ENCODE data around the gene DPH3.

GRCh38 chr3:16311960-16312451, 47.3 kb upstream of the DPH3 start:
- TF ChIP-seq CTCF (IDR thresholded peaks at IDR 0.05): no peak
- TF ChIP-seq POLR2A (IDR thresholded peaks at IDR 0.05): no peak
- no peak for TF ChIP-seq POLR2AphosphoS5 (IDR thresholded peaks at IDR 0.05)
